Measurements from ENCODE around the gene INSR.

Gene INSR

GRCh38 chr19:7224209-7224686, 70.0 kb downstream of the INSR start:
- Histone ChIP-seq H3K9ac (no peak overlapping the region), H2AFZ (no peak overlapping the region), H3K4me2 (ENCODE audit: low read length) (no peak overlapping the region), H3K4me1 (peaks cover 7% of the 10 kb centered on the region), H3K27me3 (ENCODE audit: control insufficient read depth, insufficient read depth, low read length) (no peaks in the 10 kb centered on the region), H3K4me3 (ENCODE audit: low read depth, low read length) (no peak overlapping the region), H3K36me3 (ENCODE audit: control insufficient read depth, insufficient read depth, low read length) (no peaks in the 10 kb centered on the region), H3K27ac (no peak overlapping the region), H3K9me3 (ENCODE audit: control insufficient read depth, low read length) (no peaks in the 10 kb centered on the region), H3K79me2 (peaks cover 61% of the 10 kb centered on the region)
- TF ChIP-seq CTCF (IDR thresholded peaks at IDR 0.05): no peak

- Histone ChIP-seq H3K36me3 (ENCODE audit: control insufficient read depth, insufficient read depth, low read length) (no peaks in the 10 kb centered on the region), H3K9me3 (ENCODE audit: control insufficient read depth, low read length) (no peaks in the 10 kb centered on the region), H3K79me2 (peaks cover 54% of the 10 kb centered on the region), H3K9ac (no peak overlapping the region), H2AFZ (no peak overlapping the region), H3K4me2 (ENCODE audit: low read length) (no peak overlapping the region), H3K4me1 (peaks cover 7% of the 10 kb centered on the region), H3K4me3 (ENCODE audit: low read depth, low read length) (no peak overlapping the region), H3K27ac (no peak overlapping the region), H3K27me3 (ENCODE audit: control insufficient read depth, insufficient read depth, low read length) (no peaks in the 10 kb centered on the region)
- TF ChIP-seq CTCF (IDR thresholded peaks at IDR 0.05): no peak
Observed at GRCh38 chr19:7223429-7223828, 70.8 kb downstream of the INSR start.

GRCh38 chr19:7219056-7219455, 75.2 kb downstream of the INSR start:
- H3K4me1 ChIP-seq: no peaks in the 10 kb centered on the region
- TF ChIP-seq CTCF (IDR thresholded peaks at IDR 0.05): no peak
- H3K36me3 ChIP-seq (ENCODE audit: control insufficient read depth, insufficient read depth, low read length): no peaks in the 10 kb centered on the region
- H2AFZ ChIP-seq: no peak overlapping the region
- peaks cover 26% of the 10 kb centered on the region for H3K79me2 ChIP-seq
- H3K9ac ChIP-seq: no peak overlapping the region
- no peaks in the 10 kb centered on the region for H3K9me3 ChIP-seq (ENCODE audit: control insufficient read depth, low read length)
- H3K27me3 ChIP-seq (ENCODE audit: control insufficient read depth, insufficient read depth, low read length): no peaks in the 10 kb centered on the region
- H3K4me3 ChIP-seq (ENCODE audit: low read depth, low read length): no peak overlapping the region
- no peak overlapping the region for H3K27ac ChIP-seq
- no peak overlapping the region for H3K4me2 ChIP-seq (ENCODE audit: low read length)

GRCh38 chr19:7217861-7218260, 76.4 kb downstream of the INSR start:
- Histone ChIP-seq H3K9ac (no peak overlapping the region), H3K4me3 (ENCODE audit: low read depth, low read length) (no peak overlapping the region), H2AFZ (no peak overlapping the region), H3K27ac (no peak overlapping the region), H3K79me2 (peaks cover 24% of the 10 kb centered on the region), H3K27me3 (ENCODE audit: control insufficient read depth, insufficient read depth, low read length) (no peaks in the 10 kb centered on the region), H3K4me2 (ENCODE audit: low read length) (no peak overlapping the region), H3K36me3 (ENCODE audit: control insufficient read depth, insufficient read depth, low read length) (no peaks in the 10 kb centered on the region), H3K4me1 (no peaks in the 10 kb centered on the region), H3K9me3 (ENCODE audit: control insufficient read depth, low read length) (no peaks in the 10 kb centered on the region)
- TF ChIP-seq CTCF (IDR thresholded peaks at IDR 0.05): no peak

- Histone ChIP-seq H3K9me3 (ENCODE audit: control insufficient read depth, low read length) (no peaks in the 10 kb centered on the region), H3K79me2 (peaks cover 18% of the 10 kb centered on the region), H3K9ac (no peak overlapping the region), H3K4me1 (no peaks in the 10 kb centered on the region), H3K36me3 (ENCODE audit: control insufficient read depth, insufficient read depth, low read length) (no peaks in the 10 kb centered on the region), H2AFZ (no peak overlapping the region), H3K4me3 (ENCODE audit: low read depth, low read length) (no peak overlapping the region), H3K27ac (no peak overlapping the region), H3K4me2 (ENCODE audit: low read length) (no peak overlapping the region), H3K27me3 (ENCODE audit: control insufficient read depth, insufficient read depth, low read length) (no peaks in the 10 kb centered on the region)
- TF ChIP-seq CTCF (IDR thresholded peaks at IDR 0.05): no peak
Observed at GRCh38 chr19:7216373-7216902, 77.8 kb downstream of the INSR start.

All from parathyroid adenoma (tissue), 2 donors.